ENCODE results near the gene HCN4. TPM values are rescaled to one million over a fixed set of nuclear protein-coding genes. Genes with fewer than 3 reads are reported as not detected.

The HCN4 gene
- total RNA-seq, 3 donors from 2014 or later (not counting 1 experiment from before 2014, with no cell fraction given) = not detected

- no peak for DNase-seq
- no peaks in the 10 kb centered on the region for H3K4me1 ChIP-seq (ENCODE audit: control insufficient read depth, insufficient read depth, low read length)
- TF ChIP-seq CTCF (IDR thresholded peaks at IDR 0.05) = no peak
- peaks cover 0 to 7% of the 10 kb centered on the region in 2 donors for H3K4me1 Mint-ChIP-seq
- no peak overlapping the region for H3K27ac Mint-ChIP-seq
- no peaks in the 10 kb centered on the region for H3K9me3 Mint-ChIP-seq
- WGBS (ENCODE audit: insufficient coverage) = 89% methylated on average over 19 of the region's 19 CpGs
- no peak overlapping the region for H3K27ac ChIP-seq (ENCODE audit: low read length)
- peaks cover 10 to 12% of the 10 kb centered on the region in 2 donors for H3K27me3 Mint-ChIP-seq (ENCODE audit: low read depth in 2 of 2)
- H3K4me3 Mint-ChIP-seq = no peak overlapping the region
- no peak overlapping the region for H3K4me3 ChIP-seq (ENCODE audit: low read length)
- intact Hi-C loops (cut with micrococcal nuclease) = no loop called here
- H3K36me3 Mint-ChIP-seq = no peaks in the 10 kb centered on the region
- H3K9me3 ChIP-seq (ENCODE audit: control insufficient read depth, insufficient read depth, low read length) = no peaks in the 10 kb centered on the region
- no peaks in the 10 kb centered on the region for H3K27me3 ChIP-seq (ENCODE audit: control insufficient read depth, insufficient read depth, low read length)
- ATAC-seq = no peak
- no peaks in the 10 kb centered on the region for H3K36me3 ChIP-seq (ENCODE audit: control insufficient read depth, insufficient read depth, low read length)
Measured at GRCh38 chr15:73331991-73332925, 36.5 kb downstream of the HCN4 start.

- no peaks in the 10 kb centered on the region for H3K36me3 ChIP-seq (ENCODE audit: control insufficient read depth, insufficient read depth, low read length)
- DNase-seq (no peak), ATAC-seq (no peak)
- no peaks in the 10 kb centered on the region for H3K9me3 Mint-ChIP-seq
- H3K9me3 ChIP-seq (ENCODE audit: control insufficient read depth, insufficient read depth, low read length) = no peaks in the 10 kb centered on the region
- no peaks in the 10 kb centered on the region for H3K27me3 ChIP-seq (ENCODE audit: control insufficient read depth, insufficient read depth, low read length)
- intact Hi-C loops (cut with micrococcal nuclease) = no loop called here
- peaks cover 0 to 7% of the 10 kb centered on the region in 2 donors for H3K4me1 Mint-ChIP-seq
- no peaks in the 10 kb centered on the region for H3K4me1 ChIP-seq (ENCODE audit: control insufficient read depth, insufficient read depth, low read length)
- no peak overlapping the region for H3K27ac ChIP-seq (ENCODE audit: low read length)
- TF ChIP-seq CTCF (IDR thresholded peaks at IDR 0.05) = no peak
- no peaks in the 10 kb centered on the region for H3K36me3 Mint-ChIP-seq
- WGBS (ENCODE audit: insufficient coverage) = 92% methylated on average over 5 of the region's 5 CpGs
- peaks cover 2 to 6% of the 10 kb centered on the region in 2 donors for H3K27me3 Mint-ChIP-seq (ENCODE audit: low read depth in 2 of 2)
- H3K4me3 Mint-ChIP-seq = no peak overlapping the region
- no peak overlapping the region for H3K4me3 ChIP-seq (ENCODE audit: low read length)
- no peak overlapping the region for H3K27ac Mint-ChIP-seq
Measured at GRCh38 chr15:73331501-73331900, 37.3 kb downstream of the HCN4 start.

- Histone ChIP-seq H3K4me1 (ENCODE audit: control insufficient read depth, insufficient read depth, low read length) (peaks cover 2% of the 10 kb centered on the region), H3K9me3 (ENCODE audit: control insufficient read depth, insufficient read depth, low read length) (no peaks in the 10 kb centered on the region), H3K36me3 (ENCODE audit: control insufficient read depth, insufficient read depth, low read length) (no peaks in the 10 kb centered on the region), H3K27me3 (ENCODE audit: control insufficient read depth, insufficient read depth, low read length) (no peaks in the 10 kb centered on the region), H3K4me3 (ENCODE audit: low read length) (no peak overlapping the region), H3K27ac (ENCODE audit: low read length) (no peak overlapping the region)
- Mint-ChIP-seq H3K36me3 (no peaks in the 10 kb centered on the region), H3K9me3 (no peaks in the 10 kb centered on the region), H3K27me3 (ENCODE audit: low read depth in 2 of 2) (peaks cover 0 to 9% of the 10 kb centered on the region in 2 donors), H3K4me3 (no peak overlapping the region), H3K4me1 (peaks cover 0 to 11% of the 10 kb centered on the region in 2 donors), H3K27ac (no peak overlapping the region)
- no peak for DNase-seq
- no peak for TF ChIP-seq CTCF (IDR thresholded peaks at IDR 0.05)
- intact Hi-C loops (cut with micrococcal nuclease) = no loop called here
- WGBS (ENCODE audit: insufficient coverage) = 84% methylated on average over 15 of the region's 15 CpGs
- no peak for ATAC-seq
Measured at GRCh38 chr15:73330206-73331051, 38.3 kb downstream of the HCN4 start.

All from natural killer cell (primary cell).